ENCODE measurements around the gene SSBP3. TPM values are rescaled to one million over a fixed set of nuclear protein-coding genes. Genes with fewer than 3 reads are reported as not detected.
"Not testable (repeated sequence)": the region's sequence is repeated elsewhere in the genome, so short reads cannot be mapped to it uniquely, and the experiment has no call there.

SSBP3 gene
- polyA plus RNA-seq, 1 experiment = 34.3 TPM

GRCh38 chr1:54391450-54392209 is 14.6 kb downstream of the SSBP3 start:
- DNase-seq (ENCODE audit: low read depth, low spot score) = no peak
- Histone ChIP-seq H3K9me3 (ENCODE audit: control insufficient read depth, insufficient read depth, low read length) (no peaks in the 10 kb centered on the region), H3K27me3 (ENCODE audit: control insufficient read depth, insufficient read depth, low read length) (no peaks in the 10 kb centered on the region), H3K4me3 (ENCODE audit: low read depth, low read length) (no peak overlapping the region), H3K27ac (ENCODE audit: low read depth, low read length) (no peak overlapping the region)
- TF ChIP-seq CTCF (IDR thresholded peaks at IDR 0.05; ENCODE audit: low read depth, low read length) = no peak
- ChIA-PET CTCF (no interaction called here), POLR2A (no interaction called here)

GRCh38 chr1:54390655-54391054 is 15.5 kb downstream of the SSBP3 start:
- ChIA-PET POLR2A (no interaction called here), CTCF (no interaction called here)
- Histone ChIP-seq H3K9me3 (ENCODE audit: control insufficient read depth, insufficient read depth, low read length) (no peaks in the 10 kb centered on the region), H3K27me3 (ENCODE audit: control insufficient read depth, insufficient read depth, low read length) (no peaks in the 10 kb centered on the region), H3K27ac (ENCODE audit: low read depth, low read length) (no peak overlapping the region), H3K4me3 (ENCODE audit: low read depth, low read length) (no peak overlapping the region)
- TF ChIP-seq CTCF (IDR thresholded peaks at IDR 0.05; ENCODE audit: low read depth, low read length) = no peak
- DNase-seq (ENCODE audit: low read depth, low spot score) = no peak

DNA sequence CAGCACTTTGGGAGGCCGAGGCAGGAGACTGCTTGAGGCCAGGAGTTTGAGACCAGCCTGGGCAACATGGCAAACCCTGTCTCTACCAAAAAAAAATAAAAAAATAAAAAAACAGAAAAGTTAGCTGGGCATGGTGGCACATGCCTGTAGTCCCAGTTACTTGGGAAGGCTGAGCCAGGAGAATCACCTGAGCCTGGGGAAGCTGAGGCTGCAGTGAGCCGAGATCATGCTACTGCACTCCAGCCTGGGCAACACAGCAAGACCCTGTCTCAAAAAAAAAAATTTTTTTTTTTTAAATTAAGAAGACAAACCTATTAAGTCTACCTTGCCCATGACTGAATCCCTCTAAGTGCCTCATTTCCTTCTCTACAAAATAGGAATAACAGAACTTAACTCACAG is 16.6 kb downstream of the SSBP3 start:
- H3K4me3 ChIP-seq (ENCODE audit: low read depth, low read length); POLR2A ChIA-PET; H3K9me3 ChIP-seq (ENCODE audit: control insufficient read depth, insufficient read depth, low read length); H3K27me3 ChIP-seq (ENCODE audit: control insufficient read depth, insufficient read depth, low read length); H3K27ac ChIP-seq (ENCODE audit: low read depth, low read length); DNase-seq (ENCODE audit: low read depth, low spot score); CTCF ChIA-PET: not testable (repeated sequence)

GRCh38 chr1:54387419-54387818 is 18.8 kb downstream of the SSBP3 start:
- ChIA-PET POLR2A (no interaction called here), CTCF (interaction anchor here (1.5 to 3.8 kb wide), 2 partner anchors 16 to 102 kb away, joined by 3 to 13 read pairs; no protein-coding TSS in a partner anchor)
- TF ChIP-seq CTCF (IDR thresholded peaks at IDR 0.05; ENCODE audit: low read depth, low read length) = no peak
- H3K4me3 ChIP-seq (ENCODE audit: low read depth, low read length) = no peak overlapping the region
- no peaks in the 10 kb centered on the region for H3K9me3 ChIP-seq (ENCODE audit: control insufficient read depth, insufficient read depth, low read length)
- no peaks in the 10 kb centered on the region for H3K27me3 ChIP-seq (ENCODE audit: control insufficient read depth, insufficient read depth, low read length)
- no peak overlapping the region for H3K27ac ChIP-seq (ENCODE audit: low read depth, low read length)
- DNase-seq (ENCODE audit: low read depth, low spot score) = no peak

- H3K4me3 ChIP-seq (ENCODE audit: low read depth, low read length) = no peak overlapping the region
- DNase-seq (ENCODE audit: low read depth, low spot score) = no peak
- ChIA-PET CTCF (interaction anchor here (1.4 to 3.8 kb wide), 2 partner anchors 100 to 104 kb away, joined by 3 to 13 read pairs; no protein-coding TSS in a partner anchor), POLR2A (no interaction called here)
- TF ChIP-seq CTCF (IDR thresholded peaks at IDR 0.05; ENCODE audit: low read depth, low read length) = no peak
- no peaks in the 10 kb centered on the region for H3K9me3 ChIP-seq (ENCODE audit: control insufficient read depth, insufficient read depth, low read length)
- H3K27ac ChIP-seq (ENCODE audit: low read depth, low read length) = no peak overlapping the region
- no peaks in the 10 kb centered on the region for H3K27me3 ChIP-seq (ENCODE audit: control insufficient read depth, insufficient read depth, low read length)
Measured at GRCh38 chr1:54385727-54386022, 20.5 kb downstream of the SSBP3 start.
